IPS DF 4.7 (cell line): ENCODE measurements around the gene KPNA6.

Source experiments
- DNase-seq: peaks from one replicate; pipeline ENCODE4 v3.0.0-alpha.2; 2013; ENCODE audit warnings: low spot score; ENCODE audit errors: extremely low read depth

KPNA6 gene

GRCh38 chr1:32215629-32216480 is 108.0 kb downstream of the KPNA6 start:
- DNase-seq, result no peak

DNA sequence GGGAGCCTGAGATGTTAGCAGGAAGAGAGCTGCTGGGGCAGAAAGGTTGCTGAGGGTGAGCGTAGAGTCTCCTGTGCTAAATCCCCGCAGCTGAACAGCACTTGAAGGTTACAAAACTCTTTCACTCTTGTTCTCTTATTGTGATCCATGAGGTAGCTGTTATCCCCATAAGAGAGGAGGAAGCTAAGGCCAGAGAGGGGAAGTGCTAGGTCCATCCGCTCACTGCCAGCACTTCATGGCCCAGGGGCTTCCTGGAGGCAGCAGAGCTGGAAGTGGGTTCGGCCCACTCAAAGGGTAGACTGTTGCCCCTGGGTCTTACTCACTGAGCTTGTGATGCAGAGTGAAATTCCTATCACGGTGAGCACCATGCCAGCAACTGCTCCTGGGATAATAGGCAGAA is 108.7 kb downstream of the KPNA6 start:
- DNase-seq, result no peak

DNA sequence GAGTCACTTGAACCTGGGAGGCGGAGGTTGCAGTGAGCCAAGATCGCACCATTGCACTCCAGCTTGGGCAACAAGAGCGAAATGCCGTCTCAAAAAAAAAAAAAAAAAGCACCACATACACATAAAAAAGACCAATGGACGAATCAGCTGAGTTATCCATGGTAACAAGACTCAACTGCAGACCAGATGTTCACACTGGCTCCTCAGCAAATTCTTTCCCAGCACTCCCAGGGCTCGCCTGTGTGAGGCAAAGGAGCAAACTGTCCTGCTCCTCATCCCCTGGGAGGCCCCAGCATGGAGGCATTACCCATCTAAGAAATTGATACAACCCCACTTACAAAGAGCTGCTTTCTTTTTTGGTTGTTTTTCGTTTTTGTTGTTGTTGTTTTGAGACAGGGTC is 111.2 kb downstream of the KPNA6 start:
- DNase-seq, result no peak

DNA sequence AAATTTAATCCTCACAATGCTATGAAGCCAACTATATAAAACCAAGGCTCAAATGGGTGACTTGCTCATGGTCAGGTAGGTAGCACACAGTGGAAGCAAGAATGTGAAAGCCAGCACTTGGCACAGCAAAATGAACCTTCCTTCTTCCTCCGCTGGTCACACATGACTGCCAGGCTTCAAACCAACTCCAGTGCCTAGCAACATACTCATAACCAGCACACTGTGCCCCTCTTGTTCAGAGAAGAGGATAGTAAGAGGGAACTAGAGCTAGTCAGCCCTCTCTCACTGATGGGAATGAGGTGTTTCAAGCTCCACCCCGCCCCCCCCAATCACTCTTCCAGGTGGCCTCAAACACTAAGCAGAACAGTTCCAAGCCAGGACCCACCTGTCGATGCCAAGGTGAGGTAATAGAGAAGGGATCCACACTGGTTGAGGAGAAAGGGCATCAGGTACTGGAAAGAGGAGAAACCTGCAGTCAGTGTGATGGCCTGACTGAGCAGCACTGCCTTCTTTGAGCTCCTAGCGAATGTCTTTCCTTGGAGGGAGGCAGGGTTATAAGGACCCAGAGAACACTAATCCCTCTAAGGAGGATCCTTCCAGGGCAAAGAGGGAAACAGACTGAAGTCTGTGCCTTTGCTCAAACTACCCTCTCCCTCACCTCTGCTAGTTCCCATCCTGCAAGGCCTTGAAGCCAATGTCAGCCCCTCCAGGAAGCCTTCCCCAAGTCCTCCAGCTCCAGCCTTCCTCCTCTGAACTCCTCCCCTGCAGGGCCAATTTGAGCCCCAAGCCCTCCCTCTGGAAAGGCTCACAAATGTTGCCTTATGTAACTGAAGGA is 113.1 kb downstream of the KPNA6 start:
- no peak for DNase-seq

DNA sequence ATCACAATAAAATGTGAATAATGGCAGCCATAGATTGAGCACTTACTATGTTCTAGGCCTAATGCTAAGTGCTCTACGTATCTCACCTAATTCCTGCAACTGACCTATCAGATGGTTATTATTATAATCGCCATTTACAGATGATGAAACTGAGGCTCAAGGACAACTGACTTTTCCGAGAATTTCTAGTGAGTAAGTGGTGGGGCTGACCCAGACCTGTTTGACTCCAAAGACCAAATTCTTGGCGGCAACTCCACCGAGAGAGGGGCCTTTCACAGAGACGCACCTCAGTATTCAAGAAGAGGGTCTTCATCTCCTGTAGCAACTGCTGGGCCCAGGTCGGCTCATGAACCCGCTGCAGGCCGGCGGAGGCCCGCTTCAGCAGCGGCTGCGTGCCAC is 113.7 kb downstream of the KPNA6 start:
- no peak for DNase-seq

DNA sequence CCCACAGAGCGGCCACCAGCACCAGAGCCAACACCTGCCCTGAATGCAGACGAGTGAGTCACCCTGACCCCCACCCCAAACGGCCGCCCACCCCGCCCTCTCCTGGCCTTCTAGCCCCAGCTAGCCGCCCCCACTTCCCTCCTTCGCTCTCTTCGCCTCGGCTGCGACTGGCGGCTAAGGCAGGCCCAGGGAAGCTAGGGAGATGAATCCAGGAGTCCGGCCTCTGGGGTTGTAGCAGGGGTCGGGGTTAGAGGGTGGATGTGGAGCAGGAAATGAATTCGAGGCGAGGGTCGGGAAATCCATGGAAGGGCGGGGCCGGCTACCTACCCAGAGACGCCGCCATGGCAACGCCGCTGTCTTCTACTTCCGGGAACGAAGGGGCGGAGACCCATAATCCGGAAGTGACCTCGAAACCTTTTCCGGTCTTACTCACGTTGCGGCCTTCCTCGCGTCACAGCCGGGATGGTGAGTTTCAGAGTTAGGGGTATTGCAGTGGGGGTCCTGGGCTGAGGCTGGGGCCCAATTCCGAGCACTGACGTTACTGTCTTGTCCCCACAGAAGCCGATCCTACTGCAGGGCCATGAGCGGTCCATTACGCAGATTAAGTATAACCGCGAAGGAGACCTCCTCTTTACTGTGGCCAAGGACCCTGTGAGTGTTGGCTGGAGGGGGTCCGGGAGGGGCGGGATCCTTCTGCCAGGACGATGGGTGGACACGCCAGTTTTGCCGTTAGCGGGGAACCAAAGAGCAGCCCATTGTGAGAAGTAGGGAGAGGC is 114.3 kb downstream of the KPNA6 start, which contains the start of the genes EIF3I and TMEM234:
EIF3I (plus strand) TSS at position 428 of the 776 bp plus-strand sequence; CDS start at position 463, 35 bp downstream.
TMEM234 (minus strand) TSS at position 374 of the 776 bp plus-strand sequence; CDS start at position 343, 31 bp downstream.
- DNase-seq, result peak; percentile 98

- no peak for DNase-seq
Observed at GRCh38 chr1:32223683-32224082, 115.8 kb downstream of the KPNA6 start.

GRCh38 chr1:32224285-32224684 is 116.4 kb downstream of the KPNA6 start:
- no peak for DNase-seq
